A673 (cell line): ENCODE results near the gene RHOG.

Experiments
- EZH2 ChIP-seq: fragments of 200-600 bp; sonication (generic); IDR thresholded peaks from 2 replicates; pipeline ENCODE4 v1.6.1; 2017; ENCODE audit warnings: borderline replicate concordance, low read depth, mild to moderate bottlenecking, mixed read lengths, antibody characterized with exemption, low read length; ENCODE audit not compliant: poor library complexity, severe bottlenecking
- TF ChIP-seq, protein P1 (sequence below): fragments of 300-800, 200-600 bp; sonication (generic); conservative IDR thresholded peaks from 2 replicates; pipeline ENCODE4 v1.5.1; 2017; ENCODE audit warnings: low read depth, mild to moderate bottlenecking, antibody characterized with exemption, low read length, moderate library complexity, mixed read lengths

DNA sequence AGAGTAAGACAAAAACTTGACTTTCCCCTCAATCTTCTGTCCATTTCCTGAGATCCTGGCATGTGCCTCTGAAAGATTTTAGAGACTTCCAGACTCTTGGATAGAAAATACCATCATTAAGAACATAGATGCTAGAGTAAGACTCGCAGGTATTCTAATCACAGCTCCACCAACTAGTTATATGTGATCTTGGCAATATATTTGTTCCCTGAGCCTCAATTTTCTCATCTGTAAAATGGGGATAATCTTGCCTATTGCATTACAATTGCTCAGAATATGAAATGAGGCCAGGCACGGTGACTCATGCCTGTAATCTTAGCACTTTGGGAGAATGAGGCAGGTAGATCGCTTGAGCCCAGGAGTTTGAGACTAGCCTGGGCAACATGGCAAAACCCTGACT lies 10.7 kb downstream of the RHOG start:
- TF ChIP-seq, protein P1, sequence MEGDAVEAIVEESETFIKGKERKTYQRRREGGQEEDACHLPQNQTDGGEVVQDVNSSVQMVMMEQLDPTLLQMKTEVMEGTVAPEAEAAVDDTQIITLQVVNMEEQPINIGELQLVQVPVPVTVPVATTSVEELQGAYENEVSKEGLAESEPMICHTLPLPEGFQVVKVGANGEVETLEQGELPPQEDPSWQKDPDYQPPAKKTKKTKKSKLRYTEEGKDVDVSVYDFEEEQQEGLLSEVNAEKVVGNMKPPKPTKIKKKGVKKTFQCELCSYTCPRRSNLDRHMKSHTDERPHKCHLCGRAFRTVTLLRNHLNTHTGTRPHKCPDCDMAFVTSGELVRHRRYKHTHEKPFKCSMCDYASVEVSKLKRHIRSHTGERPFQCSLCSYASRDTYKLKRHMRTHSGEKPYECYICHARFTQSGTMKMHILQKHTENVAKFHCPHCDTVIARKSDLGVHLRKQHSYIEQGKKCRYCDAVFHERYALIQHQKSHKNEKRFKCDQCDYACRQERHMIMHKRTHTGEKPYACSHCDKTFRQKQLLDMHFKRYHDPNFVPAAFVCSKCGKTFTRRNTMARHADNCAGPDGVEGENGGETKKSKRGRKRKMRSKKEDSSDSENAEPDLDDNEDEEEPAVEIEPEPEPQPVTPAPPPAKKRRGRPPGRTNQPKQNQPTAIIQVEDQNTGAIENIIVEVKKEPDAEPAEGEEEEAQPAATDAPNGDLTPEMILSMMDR = no peak
- TF ChIP-seq EZH2 = no peak
